Caco-2 (cell line): ENCODE data around the gene AP3D1. TPM values are rescaled to one million over a fixed set of nuclear protein-coding genes. Genes with fewer than 3 reads are reported as not detected.

Experiments
- BruUV-seq: library from RNA; stranded (reverse); fragments of 400-500 nt; replicated peaks from 2 replicates; lab custom pipeline; 2021; lab: Mats Ljungman, UMichigan
- CTCF ChIA-PET: fragments of 300-600 bp; sonication (Branson Sonifier 250); formaldehyde crosslinking; loops from one replicate; lab custom pipeline; 2022; ENCODE audit warnings: antibody characterized with exemption; lab: Charles Lee
- POLR2A ChIA-PET: fragments of 300-600 bp; sonication (Branson Sonifier 250); formaldehyde crosslinking; loops from one replicate; lab custom pipeline; 2022; ENCODE audit warnings: antibody characterized with exemption; lab: Charles Lee
- DNase-seq, 2 experiments: peaks; one replicate each; pipeline versions ENCODE4 v3.0.0 to v3.0.0-alpha.2; 2020 to 2022
- H3K27me3 ChIP-seq: replicated peaks from 2 replicates; pipeline ENCODE4 v1.6.0; 2011; ENCODE audit warnings: low read length; ENCODE audit not compliant: control insufficient read depth, insufficient read depth
- H3K36me3 ChIP-seq: 2 replicates; pipeline ENCODE4 v1.5.1; 2011; ENCODE audit warnings: low read length; ENCODE audit not compliant: control insufficient read depth, insufficient read depth
- H3K4me1 ChIP-seq: fragments of 250-450 bp; sonication (Bioruptor Pico); 2 replicates; pipeline ENCODE4 v1.5.1; 2020; ENCODE audit warnings: mild to moderate bottlenecking
- H3K4me3 ChIP-seq: 2 replicates; pipeline ENCODE4 v1.5.1; 2011; ENCODE audit warnings: low read depth, mild to moderate bottlenecking, control low read depth, low read length
- H3K9me3 ChIP-seq: fragments of 250-450 bp; sonication (Bioruptor Pico); 2 replicates; pipeline ENCODE4 v1.5.1; 2020; ENCODE audit warnings: mild to moderate bottlenecking, moderate library complexity
- H3K27ac Mint-ChIP-seq: one replicate; pipeline ENCODE4 v1.8.0; 2022; ENCODE audit warnings: mixed read lengths; ENCODE audit not compliant: unreplicated experiment
- H3K27me3 Mint-ChIP-seq: one replicate; pipeline ENCODE4 v1.8.0; 2022; ENCODE audit warnings: mixed read lengths; ENCODE audit not compliant: insufficient read depth, unreplicated experiment
- H3K36me3 Mint-ChIP-seq: one replicate; pipeline ENCODE4 v1.8.0; 2022; ENCODE audit warnings: mild to moderate bottlenecking, mixed read lengths; ENCODE audit not compliant: insufficient read depth, unreplicated experiment
- H3K4me1 Mint-ChIP-seq: one replicate; pipeline ENCODE4 v1.8.0; 2022; ENCODE audit warnings: low read depth, mixed read lengths; ENCODE audit not compliant: unreplicated experiment
- H3K4me3 Mint-ChIP-seq: one replicate; pipeline ENCODE4 v1.8.0; 2022; ENCODE audit warnings: mild to moderate bottlenecking, moderate library complexity, mixed read lengths; ENCODE audit not compliant: unreplicated experiment
- H3K9me3 Mint-ChIP-seq: one replicate; pipeline ENCODE4 v1.8.0; 2022; ENCODE audit warnings: mixed read lengths; ENCODE audit not compliant: unreplicated experiment
- intact Hi-C: fragments of 100-400 bp; cut with micrococcal nuclease; formaldehyde crosslinking; loops from one replicate; pipeline ENCODE4 v1.10.0; 2022; ENCODE audit not compliant: unreplicated experiment
- total RNA-seq: library from RNA; stranded (reverse); gene quantifications from 2 replicates; pipeline ENCODE4 v1.2.3, GENCODE V29; 2022
- TF ChIP-seq, protein P1 (sequence below), 2 experiments: fragments of 200-600 bp in 1 of 2; IDR thresholded peaks; 1 replicate in 1 of 2; 2 replicates in 1 of 2; pipeline versions ENCODE4 v1.5.1 to v1.8.0; 2011 to 2022; ENCODE audit warnings: antibody characterized with exemption in 1 of 2, control low read depth in 1 of 2, inconsistent platforms in 1 of 2, low read depth in 1 of 2, low read length in 1 of 2, mild to moderate bottlenecking in 1 of 2, moderate library complexity in 1 of 2; ENCODE audit not compliant: insufficient read depth in 1 of 2, severe bottlenecking in 1 of 2, unreplicated experiment in 1 of 2

The AP3D1 gene
- total RNA-seq, 1 experiment from 2014 or later = 151 TPM

DNA sequence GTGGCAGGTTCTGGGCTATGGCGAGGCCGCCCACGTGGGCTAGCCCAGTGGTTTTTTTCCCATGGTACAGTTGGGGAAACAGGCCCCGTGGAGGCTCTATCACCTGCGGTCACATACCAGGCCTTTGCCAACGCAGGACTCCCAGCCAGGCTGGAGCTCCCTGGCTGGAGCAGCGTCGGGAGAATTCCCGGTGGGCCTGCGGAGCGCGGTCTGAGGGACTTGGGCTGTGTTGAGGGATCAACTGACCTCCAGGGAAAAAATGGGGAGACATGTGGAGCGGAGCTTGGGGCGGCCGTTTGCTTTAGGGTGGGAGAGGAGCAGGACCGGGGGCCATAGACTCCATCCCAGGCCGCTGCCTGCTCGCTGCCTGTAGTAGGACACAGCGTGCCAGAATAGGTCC is 28.7 kb upstream of the AP3D1 start:
- POLR2A ChIA-PET = no interaction called here
- no peaks in the 10 kb centered on the region for H3K4me1 ChIP-seq
- BruUV-seq = no TSS peak
- no peaks in the 10 kb centered on the region for H3K9me3 Mint-ChIP-seq
- TF ChIP-seq, protein P1, sequence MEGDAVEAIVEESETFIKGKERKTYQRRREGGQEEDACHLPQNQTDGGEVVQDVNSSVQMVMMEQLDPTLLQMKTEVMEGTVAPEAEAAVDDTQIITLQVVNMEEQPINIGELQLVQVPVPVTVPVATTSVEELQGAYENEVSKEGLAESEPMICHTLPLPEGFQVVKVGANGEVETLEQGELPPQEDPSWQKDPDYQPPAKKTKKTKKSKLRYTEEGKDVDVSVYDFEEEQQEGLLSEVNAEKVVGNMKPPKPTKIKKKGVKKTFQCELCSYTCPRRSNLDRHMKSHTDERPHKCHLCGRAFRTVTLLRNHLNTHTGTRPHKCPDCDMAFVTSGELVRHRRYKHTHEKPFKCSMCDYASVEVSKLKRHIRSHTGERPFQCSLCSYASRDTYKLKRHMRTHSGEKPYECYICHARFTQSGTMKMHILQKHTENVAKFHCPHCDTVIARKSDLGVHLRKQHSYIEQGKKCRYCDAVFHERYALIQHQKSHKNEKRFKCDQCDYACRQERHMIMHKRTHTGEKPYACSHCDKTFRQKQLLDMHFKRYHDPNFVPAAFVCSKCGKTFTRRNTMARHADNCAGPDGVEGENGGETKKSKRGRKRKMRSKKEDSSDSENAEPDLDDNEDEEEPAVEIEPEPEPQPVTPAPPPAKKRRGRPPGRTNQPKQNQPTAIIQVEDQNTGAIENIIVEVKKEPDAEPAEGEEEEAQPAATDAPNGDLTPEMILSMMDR (IDR thresholded peaks at IDR 0.05; ENCODE audit: insufficient read depth in 1 of 2, low read depth in 1 of 2, low read length in 1 of 2, severe bottlenecking in 1 of 2, unreplicated experiment in 1 of 2) = no peak
- no peaks in the 10 kb centered on the region for H3K27me3 Mint-ChIP-seq
- no peaks in the 10 kb centered on the region for H3K4me1 Mint-ChIP-seq
- CTCF ChIA-PET = no interaction called here
- peaks cover 57% of the 10 kb centered on the region for H3K36me3 Mint-ChIP-seq
- H3K4me3 ChIP-seq = no peak overlapping the region
- H3K27ac Mint-ChIP-seq = peak overlapping the region; percentile 11
- H3K36me3 ChIP-seq = no peaks in the 10 kb centered on the region; the same call in 1 of the 2 replicates
- no peak overlapping the region for H3K4me3 Mint-ChIP-seq
- no peaks in the 10 kb centered on the region for H3K9me3 ChIP-seq
- DNase-seq = no peak
- H3K27me3 ChIP-seq = no peaks in the 10 kb centered on the region
- intact Hi-C loops = no loop called here

DNA sequence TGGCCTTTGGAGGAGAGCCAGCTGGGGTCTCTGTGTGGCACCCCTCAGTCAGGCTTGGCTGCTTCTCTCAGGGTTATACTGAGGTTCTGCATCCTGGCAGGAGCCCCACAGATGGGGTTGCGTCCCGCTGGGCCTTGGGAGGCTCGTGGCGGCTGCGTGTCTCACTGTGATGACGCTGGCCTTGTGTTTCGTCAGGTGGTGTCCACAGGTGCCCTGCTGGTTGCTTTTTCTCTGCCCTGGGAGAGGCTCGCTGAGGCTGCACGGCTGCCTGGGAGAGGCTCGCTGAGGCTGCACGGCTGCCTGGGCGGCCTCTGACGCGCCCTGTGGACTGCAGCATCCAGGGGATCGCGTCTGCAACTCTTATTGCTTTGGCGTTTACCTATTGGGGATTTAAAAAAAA is 27.7 kb upstream of the AP3D1 start:
- Histone ChIP-seq H3K9me3 (no peaks in the 10 kb centered on the region), H3K27me3 (no peaks in the 10 kb centered on the region), H3K4me3 (no peak overlapping the region), H3K36me3 (peaks cover under 1% of the 10 kb centered on the region; the same call in 1 of the 2 replicates), H3K4me1 (no peaks in the 10 kb centered on the region)
- H3K4me1 Mint-ChIP-seq = peaks cover 3% of the 10 kb centered on the region
- H3K36me3 Mint-ChIP-seq = peaks cover 51% of the 10 kb centered on the region
- intact Hi-C loops = no loop called here
- H3K27me3 Mint-ChIP-seq = no peaks in the 10 kb centered on the region
- no peak overlapping the region for H3K4me3 Mint-ChIP-seq
- no peak for DNase-seq
- POLR2A ChIA-PET = interaction anchor here (0.6 kb wide), 1 partner anchor 103 kb away, joined by 18 read pairs; no protein-coding TSS in a partner anchor
- CTCF ChIA-PET = interaction anchor here (0.5 kb wide), 1 partner anchor 23 kb away, joined by 4 read pairs; no protein-coding TSS in a partner anchor
- peak overlapping the region; percentile 11 for H3K27ac Mint-ChIP-seq
- TF ChIP-seq, protein P1 (IDR thresholded peaks at IDR 0.05; ENCODE audit: insufficient read depth in 1 of 2, low read depth in 1 of 2, low read length in 1 of 2, severe bottlenecking in 1 of 2, unreplicated experiment in 1 of 2) = no peak
- no TSS peak for BruUV-seq
- no peaks in the 10 kb centered on the region for H3K9me3 Mint-ChIP-seq

DNA sequence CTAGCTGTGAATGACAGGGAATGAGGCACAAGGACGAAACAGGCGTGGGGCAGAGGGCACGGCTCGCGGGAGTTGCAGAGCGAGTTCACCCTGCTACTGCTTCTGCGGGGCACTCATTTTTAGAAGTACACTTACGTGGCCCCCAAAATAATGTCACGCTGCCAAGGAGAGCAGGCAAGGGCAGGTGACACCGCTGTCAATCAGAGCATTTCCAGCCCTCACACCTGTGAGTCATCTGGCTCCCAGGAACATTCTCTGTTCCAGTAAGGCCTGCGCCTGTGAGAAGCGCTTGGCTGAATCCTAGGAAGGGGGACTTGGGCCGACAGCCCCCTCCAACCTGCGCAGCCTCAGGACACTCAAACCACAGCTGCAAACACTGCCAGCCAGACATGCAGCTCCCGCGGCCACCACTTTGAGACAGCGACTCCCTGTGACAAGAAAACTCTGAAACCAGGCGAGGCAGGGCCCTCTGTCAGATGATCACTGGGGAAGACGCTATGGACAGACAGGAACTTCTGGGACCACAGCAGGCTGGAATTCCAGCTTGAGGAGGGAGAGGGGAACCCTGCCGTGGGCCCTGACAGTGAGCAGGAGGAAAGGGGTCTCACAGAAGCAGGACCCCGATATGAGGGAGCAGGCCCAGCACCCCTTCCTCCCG is 25.1 kb upstream of the AP3D1 start:
- Histone ChIP-seq H3K9me3 (no peaks in the 10 kb centered on the region), H3K4me3 (no peak overlapping the region), H3K4me1 (peaks cover 18% of the 10 kb centered on the region), H3K36me3 (peaks cover 2% of the 10 kb centered on the region; the same call in 1 of the 2 replicates), H3K27me3 (no peaks in the 10 kb centered on the region)
- BruUV-seq = no TSS peak
- ChIA-PET POLR2A (no interaction called here), CTCF (interaction anchor here (0.7 kb wide), 1 partner anchor 11 kb away, joined by 3 read pairs; no protein-coding TSS in a partner anchor)
- Mint-ChIP-seq H3K27ac (peak overlapping the region; percentile 53), H3K4me1 (peaks cover 7% of the 10 kb centered on the region), H3K9me3 (no peaks in the 10 kb centered on the region), H3K27me3 (no peaks in the 10 kb centered on the region), H3K36me3 (peaks cover 54% of the 10 kb centered on the region), H3K4me3 (no peak overlapping the region)
- DNase-seq = no peak
- TF ChIP-seq, protein P1 (IDR thresholded peaks at IDR 0.05; ENCODE audit: insufficient read depth in 1 of 2, low read depth in 1 of 2, low read length in 1 of 2, severe bottlenecking in 1 of 2, unreplicated experiment in 1 of 2) = no peak
- intact Hi-C loops = no loop called here
